Central memory CD8-positive, alpha-beta T cell (primary cell): Measurements from ENCODE around the gene DDX18.
"Not testable (repeated sequence)": the region's sequence is repeated elsewhere in the genome, so short reads cannot be mapped to it uniquely, and the experiment has no call there.

Source experiments
- ATAC-seq: fragments of 150-1000 bp; cut with Tn5 transposase; replicated peaks from 2 replicates; pipeline ENCODE4 v1.10.0; 2022; ENCODE audit warnings: mild to moderate bottlenecking, moderate FRiP score, moderate number of reproducible peaks; ENCODE audit not compliant: poor library complexity, severe bottlenecking; ENCODE audit errors: extremely low read depth
- DNase-seq, 2 donors: peaks; one replicate each; pipeline ENCODE4 v3.0.0; 2021; ENCODE audit warnings: low spot score in 2 of 2
- H3K27ac Mint-ChIP-seq: one replicate; pipeline ENCODE4 v1.8.0; 2022; ENCODE audit warnings: low read depth, mild to moderate bottlenecking, moderate library complexity, mixed read lengths
- H3K27me3 Mint-ChIP-seq: one replicate; pipeline ENCODE4 v1.8.0; 2022; ENCODE audit warnings: mixed read lengths
- H3K36me3 Mint-ChIP-seq: one replicate; pipeline ENCODE4 v1.8.0; 2022; ENCODE audit warnings: mild to moderate bottlenecking, moderate library complexity, mixed read lengths; ENCODE audit not compliant: insufficient read depth
- H3K4me1 Mint-ChIP-seq: one replicate; pipeline ENCODE4 v1.8.0; 2022; ENCODE audit warnings: mixed read lengths
- H3K4me3 Mint-ChIP-seq: one replicate; pipeline ENCODE4 v1.8.0; 2022; ENCODE audit warnings: mild to moderate bottlenecking, moderate library complexity, mixed read lengths
- H3K9me3 Mint-ChIP-seq: one replicate; pipeline ENCODE4 v1.8.0; 2022; ENCODE audit warnings: mixed read lengths

Gene DDX18

GRCh38 chr2:117812443-117812842, 2.0 kb upstream of the DDX18 start:
- Mint-ChIP-seq H3K4me1 (peaks cover 21% of the 10 kb centered on the region), H3K27ac (no peak overlapping the region), H3K9me3 (no peaks in the 10 kb centered on the region), H3K36me3 (peaks cover 19% of the 10 kb centered on the region), H3K27me3 (no peaks in the 10 kb centered on the region), H3K4me3 (no peak overlapping the region)
- DNase-seq = no peak
- no peak for ATAC-seq

- Mint-ChIP-seq H3K9me3 (no peaks in the 10 kb centered on the region), H3K36me3 (peaks cover 48% of the 10 kb centered on the region), H3K4me1 (peaks cover 44% of the 10 kb centered on the region), H3K4me3 (peak overlapping the region; percentile 88), H3K27ac (peak overlapping the region; percentile 97), H3K27me3 (no peaks in the 10 kb centered on the region)
- ATAC-seq = no peak
- DNase-seq = no peak
These were observed 1.5 kb downstream of the DDX18 start for GRCh38 chr2:117815946-117816345.

GRCh38 chr2:117818921-117819320, 4.4 kb downstream of the DDX18 start:
- Mint-ChIP-seq H3K27me3 (no peaks in the 10 kb centered on the region), H3K4me1 (peaks cover 44% of the 10 kb centered on the region), H3K27ac (peak overlapping the region; percentile 83), H3K9me3 (no peaks in the 10 kb centered on the region), H3K4me3 (no peak overlapping the region), H3K36me3 (peaks cover 70% of the 10 kb centered on the region)
- DNase-seq (no peak), ATAC-seq (no peak)

- DNase-seq = no peak
- H3K4me1 Mint-ChIP-seq = peaks cover 32% of the 10 kb centered on the region
- peaks cover 70% of the 10 kb centered on the region for H3K36me3 Mint-ChIP-seq
- H3K27ac Mint-ChIP-seq = peak overlapping the region; percentile 83
- H3K4me3 Mint-ChIP-seq = no peak overlapping the region
- no peaks in the 10 kb centered on the region for H3K9me3 Mint-ChIP-seq
- no peaks in the 10 kb centered on the region for H3K27me3 Mint-ChIP-seq
- peak; percentile 75 for ATAC-seq
These were observed 6.0 kb downstream of the DDX18 start for GRCh38 chr2:117820444-117820843.

- Mint-ChIP-seq H3K4me1 (peaks cover 5% of the 10 kb centered on the region), H3K27me3 (no peaks in the 10 kb centered on the region), H3K27ac (no peak overlapping the region), H3K9me3 (no peaks in the 10 kb centered on the region), H3K4me3 (no peak overlapping the region), H3K36me3 (peaks cover 83% of the 10 kb centered on the region)
- DNase-seq = no peak
- ATAC-seq = no peak
These were observed 10.9 kb downstream of the DDX18 start for GRCh38 chr2:117825437-117825836.

GRCh38 chr2:117827464-117827863, 13.0 kb downstream of the DDX18 start:
- not testable (repeated sequence) for DNase-seq, H3K4me3 Mint-ChIP-seq, H3K27ac Mint-ChIP-seq, H3K27me3 Mint-ChIP-seq, ATAC-seq, H3K9me3 Mint-ChIP-seq
- Mint-ChIP-seq H3K36me3 (peaks cover 79% of the 10 kb centered on the region), H3K4me1 (peaks cover 10% of the 10 kb centered on the region)

- H3K9me3 Mint-ChIP-seq = no peaks in the 10 kb centered on the region
- ATAC-seq = no peak
- peaks cover 69% of the 10 kb centered on the region for H3K36me3 Mint-ChIP-seq
- peak overlapping the region; percentile 39 for H3K27ac Mint-ChIP-seq
- peaks cover 10% of the 10 kb centered on the region for H3K4me1 Mint-ChIP-seq
- no peak overlapping the region for H3K4me3 Mint-ChIP-seq
- DNase-seq = no peak
- H3K27me3 Mint-ChIP-seq = no peaks in the 10 kb centered on the region
These were observed 14.4 kb downstream of the DDX18 start for GRCh38 chr2:117828870-117829269.

- no peak for DNase-seq
- no peak for ATAC-seq
- no peaks in the 10 kb centered on the region for H3K9me3 Mint-ChIP-seq
- peaks cover 43% of the 10 kb centered on the region for H3K36me3 Mint-ChIP-seq
- H3K27me3 Mint-ChIP-seq = no peaks in the 10 kb centered on the region
- H3K4me3 Mint-ChIP-seq = no peak overlapping the region
- H3K4me1 Mint-ChIP-seq = peaks cover 21% of the 10 kb centered on the region
- no peak overlapping the region for H3K27ac Mint-ChIP-seq
These were observed 17.8 kb downstream of the DDX18 start for GRCh38 chr2:117832332-117832731.

- no peak for DNase-seq
- Mint-ChIP-seq H3K27ac (no peak overlapping the region), H3K36me3 (peaks cover 35% of the 10 kb centered on the region), H3K4me3 (no peak overlapping the region), H3K27me3 (no peaks in the 10 kb centered on the region), H3K4me1 (peaks cover 21% of the 10 kb centered on the region), H3K9me3 (no peaks in the 10 kb centered on the region)
- ATAC-seq = no peak
These were observed 18.6 kb downstream of the DDX18 start for GRCh38 chr2:117832905-117833613.

- Mint-ChIP-seq H3K4me3 (no peak overlapping the region), H3K4me1 (peaks cover 21% of the 10 kb centered on the region), H3K27me3 (no peaks in the 10 kb centered on the region), H3K27ac (no peak overlapping the region), H3K9me3 (no peaks in the 10 kb centered on the region), H3K36me3 (peaks cover 27% of the 10 kb centered on the region)
- DNase-seq = no peak
- no peak for ATAC-seq
These were observed 19.4 kb downstream of the DDX18 start for GRCh38 chr2:117833911-117834310.

- no peak overlapping the region for H3K27ac Mint-ChIP-seq
- H3K27me3 Mint-ChIP-seq = no peaks in the 10 kb centered on the region
- no peak for ATAC-seq
- peaks cover 16% of the 10 kb centered on the region for H3K4me1 Mint-ChIP-seq
- no peaks in the 10 kb centered on the region for H3K9me3 Mint-ChIP-seq
- DNase-seq = no peak
- H3K4me3 Mint-ChIP-seq = peak overlapping the region; percentile 64
- H3K36me3 Mint-ChIP-seq = peaks cover 17% of the 10 kb centered on the region
These were observed 20.5 kb downstream of the DDX18 start for GRCh38 chr2:117834992-117835391.

GRCh38 chr2:117835990-117836760, 21.7 kb downstream of the DDX18 start:
- Mint-ChIP-seq H3K36me3 (peaks cover 9% of the 10 kb centered on the region), H3K27me3 (no peaks in the 10 kb centered on the region), H3K4me3 (peak overlapping the region; percentile 64), H3K4me1 (peaks cover 13% of the 10 kb centered on the region), H3K9me3 (no peaks in the 10 kb centered on the region), H3K27ac (peak overlapping the region; percentile 46)
- peak in 1 of 2 donors; percentile 33 for DNase-seq
- peak; percentile 70 for ATAC-seq

GRCh38 chr2:117845304-117845703, 30.8 kb downstream of the DDX18 start:
- Mint-ChIP-seq H3K9me3 (no peaks in the 10 kb centered on the region), H3K27ac (no peak overlapping the region), H3K4me3 (no peak overlapping the region), H3K4me1 (peaks cover 4% of the 10 kb centered on the region), H3K27me3 (peaks cover 39% of the 10 kb centered on the region), H3K36me3 (no peaks in the 10 kb centered on the region)
- DNase-seq (no peak), ATAC-seq (no peak)
